K562 (cell line): ENCODE results near the gene SPIN1. TPM values are rescaled to one million over a fixed set of nuclear protein-coding genes. Genes with fewer than 3 reads are reported as not detected.

Experiments used
- ATAC-seq: fragments of 200-7000 bp; cut with Tn5 transposase; 3 replicates; pipeline ENCODE4 v1.9.1; 2020; ENCODE audit warnings: moderate library complexity
- BruUV-seq: library from RNA; stranded (reverse); fragments of 400-500 nt; replicated peaks from 2 replicates; lab custom pipeline; 2021; lab: Mats Ljungman, UMichigan
- CTCF ChIA-PET: fragments of 300-600 bp; formaldehyde crosslinking; extraction: SDS; loops from one replicate; lab custom pipeline; 2021; ENCODE audit warnings: low intra/inter-chr PET ratio; lab: Yijun Ruan, JAX
- POLR2A ChIA-PET: fragments of 300-600, 350-650 bp; sonication (Branson Sonifier 250); formaldehyde crosslinking; extraction: SDS; loops from one replicate; lab custom pipeline; 2021; ENCODE audit warnings: antibody characterized with exemption, inconsistent platforms; lab: Yijun Ruan, JAX
- DNase-seq, 4 experiments: peaks; one replicate each; pipeline versions ENCODE4 v3.0.0 to v3.0.0-alpha.2; 2011 to 2018; ENCODE audit warnings: low spot score in 3 of 4, mixed read lengths in 3 of 4; ENCODE audit errors: extremely low read depth in 1 of 4
- FAIRE-seq: peaks from 2 replicates; lab custom pipeline; 2011; peaks lifted over from hg19 to GRCh38; lab: Jason Lieb, UNC
- H2AFZ ChIP-seq: 2 replicates; pipeline ENCODE4 v1.6.0; 2011; ENCODE audit warnings: low read depth, low read length, control low read depth, inconsistent platforms
- H3K27ac ChIP-seq: fragments of 200-600 bp; 3 replicates; pipeline ENCODE4 v1.8.0; 2011; ENCODE audit warnings: low read depth, mild to moderate bottlenecking, control low read depth, inconsistent platforms, low read length, moderate library complexity, mixed read lengths; ENCODE audit errors: extremely low read depth
- H3K27me3 ChIP-seq, 2 experiments: fragments of 300-600 bp in 1 of 2; 2 replicates in 1 of 2; 3 replicates in 1 of 2; pipeline versions ENCODE4 v1.6.0 to v1.8.0; 2011; ENCODE audit warnings: inconsistent platforms in 2 of 2, low read length in 2 of 2, mild to moderate bottlenecking in 1 of 2, mixed read lengths in 1 of 2, moderate library complexity in 1 of 2; ENCODE audit not compliant: control insufficient read depth in 2 of 2, insufficient read depth in 2 of 2
- H3K36me3 ChIP-seq: fragments of 300-600 bp; 3 replicates; pipeline ENCODE4 v1.8.0; 2011; ENCODE audit warnings: mild to moderate bottlenecking, low read length, inconsistent platforms; ENCODE audit not compliant: control insufficient read depth, insufficient read depth
- H3K4me1 ChIP-seq, 2 experiments: fragments of 200-600 bp in 1 of 2; replicated peaks in 1 of 2; 2 replicates in 1 of 2; 3 replicates in 1 of 2; pipeline versions ENCODE4 v1.5.1 to v1.8.0; 2011; ENCODE audit warnings: inconsistent platforms in 2 of 2, low read length in 2 of 2, mild to moderate bottlenecking in 1 of 2, mixed read lengths in 1 of 2, moderate library complexity in 1 of 2; ENCODE audit not compliant: control insufficient read depth in 2 of 2, insufficient read depth in 2 of 2
- H3K4me2 ChIP-seq: 2 replicates; pipeline ENCODE4 v1.6.1; 2011; ENCODE audit warnings: low read length, control low read depth, inconsistent platforms, mixed read lengths; ENCODE audit not compliant: insufficient read depth
- H3K4me3 ChIP-seq: fragments of 200-600 bp; sonication (generic), shearing (Covaris generic); 2 replicates; pipeline ENCODE4 v1.5.1; 2016; ENCODE audit warnings: control low read depth, inconsistent platforms
- H3K79me2 ChIP-seq: fragments of 200-600 bp; 3 replicates; pipeline ENCODE4 v1.8.0; 2011; ENCODE audit warnings: low read length, inconsistent platforms; ENCODE audit not compliant: control insufficient read depth, insufficient read depth
- H3K9ac ChIP-seq, 2 experiments: 2 replicates each; pipeline versions ENCODE4 v1.6.0 to v1.6.1; 2011; ENCODE audit warnings: low read depth in 2 of 2, low read length in 2 of 2, control low read depth in 1 of 2, inconsistent platforms in 1 of 2, mild to moderate bottlenecking in 1 of 2, mixed read lengths in 1 of 2; ENCODE audit not compliant: insufficient read depth in 1 of 2
- H3K9me1 ChIP-seq: one replicate; pipeline ENCODE4 v1.6.0; 2011; ENCODE audit warnings: inconsistent platforms, mild to moderate bottlenecking, low read length, moderate library complexity; ENCODE audit not compliant: control insufficient read depth, insufficient read depth
- H3K9me3 ChIP-seq: replicated peaks from 2 replicates; pipeline ENCODE4 v1.5.1; 2011; ENCODE audit warnings: low read depth, low read length, inconsistent platforms; ENCODE audit not compliant: control insufficient read depth, insufficient read depth
- H4K20me1 ChIP-seq: replicated peaks from 2 replicates; pipeline ENCODE4 v1.6.1; 2011; ENCODE audit warnings: low read length, inconsistent platforms, mixed read lengths; ENCODE audit not compliant: control insufficient read depth, insufficient read depth
- CEBPG ChIP-seq, 3 experiments: fragments of 200-800 bp in 1 of 3; sonication (Bioruptor generic) in 1 of 3; sonication (generic) in 1 of 3; formaldehyde crosslinking in 1 of 3; IDR thresholded peaks in 2 of 3; conservative IDR thresholded peaks in 1 of 3; 2 replicates each; pipeline versions ENCODE4 v1.6.1 to v1.8.0; 2016 to 2022; ENCODE audit warnings: missing compliant biosample characterization in 2 of 3, missing genetic modification characterization in 2 of 3, mild to moderate bottlenecking in 1 of 3, missing genetic modification reagents in 1 of 3
- FOXK2 ChIP-seq, 2 experiments: fragments of 450-650 bp; IDR thresholded peaks in 1 of 2; conservative IDR thresholded peaks in 1 of 2; 2 replicates each; pipeline ENCODE4 v1.6.1; 2016; ENCODE audit warnings: low read depth in 2 of 2, mild to moderate bottlenecking in 1 of 2
- GTF2E2 ChIP-seq: fragments of 200-800 bp; sonication (Bioruptor generic); IDR thresholded peaks from 2 replicates; pipeline ENCODE4 v1.6.1; 2016; ENCODE audit warnings: missing genetic modification characterization, missing compliant biosample characterization
- RBM15 ChIP-seq: fragments of 200-400 bp; formaldehyde crosslinking; IDR thresholded peaks from 2 replicates; pipeline ENCODE4 v1.6.1; 2018; ENCODE audit warnings: mild to moderate bottlenecking, low read length, moderate library complexity; ENCODE audit not compliant: insufficient read depth
- WGBS: fragments of 100-300 bp; shearing (Covaris generic); methylation state at CpG from one replicate; pipeline ENCODE4 v1.1.6; 2016; ENCODE audit warnings: low coverage, mixed read lengths; ENCODE audit not compliant: insufficient coverage; ENCODE audit errors: missing lambda C conversion rate; 5-methylcytosine and 5-hydroxymethylcytosine counted together
- in situ Hi-C: fragments of 300-500 bp; cut with MboI; formaldehyde crosslinking; loops from 4 replicates; pipeline ENCODE4 v1.15.0; 2018; ENCODE audit warnings: inconsistent platforms, mixed read lengths
- intact Hi-C: fragments of 100-400 bp; cut with micrococcal nuclease; formaldehyde crosslinking; loops from 2 replicates; pipeline ENCODE4 v1.14.2; 2022
- polyA plus RNA-seq, 8 experiments: library from polyadenylated mRNA; depleted of rRNA in 4 of 8; stranded (reverse) in 5 of 8; unstranded in 3 of 8; fragments of >200 nt; fragmentation: Nextera tagmentation in 2 of 8; fragmentation: Illumina TruSeq in 1 of 8; extraction: Ambion mirVana in 2 of 8; extraction: Trizol in 1 of 8; gene quantifications; 2 replicates each; pipeline versions ENCODE4 v1.2.1 to v1.2.3, GENCODE V29; 2011 to 2014; ENCODE audit warnings: inconsistent platforms in 1 of 8, missing spikeins in 1 of 8
- total RNA-seq, 7 experiments: library from RNA; depleted of rRNA in 6 of 7; stranded (reverse); fragments of >200 nt in 6 of 7; fragmentation: Illumina TruSeq in 2 of 7; extraction: Trizol in 2 of 7; gene quantifications; 2 replicates each; pipeline versions ENCODE4 v1.2.1 to v1.2.3, GENCODE V29; 2011 to 2021; ENCODE audit warnings: low replicate concordance in 1 of 7
- TF ChIP-seq, protein P1 (sequence below): fragments of 450-650 bp; formaldehyde crosslinking; IDR thresholded peaks from 2 replicates; pipeline ENCODE4 v1.4.0; 2020; ENCODE audit warnings: mild to moderate bottlenecking
- TF ChIP-seq, protein P2 (sequence below): sonication (generic); formaldehyde crosslinking; IDR thresholded peaks from 2 replicates; pipeline ENCODE4 v1.8.1; 2022; ENCODE audit warnings: missing genetic modification reagents
- TF ChIP-seq, protein P3 (sequence below): sonication (generic); formaldehyde crosslinking; IDR thresholded peaks from 2 replicates; pipeline ENCODE4 v1.8.0; 2022; ENCODE audit warnings: mild to moderate bottlenecking, missing genetic modification reagents

SPIN1 gene
- total and polyA plus RNA-seq, 9 of the 15 experiments (the other 6 are each of a cell fraction or from before 2014, with no cell fraction given): 7.4 to 25.7 (median 15.6) TPM

DNA sequence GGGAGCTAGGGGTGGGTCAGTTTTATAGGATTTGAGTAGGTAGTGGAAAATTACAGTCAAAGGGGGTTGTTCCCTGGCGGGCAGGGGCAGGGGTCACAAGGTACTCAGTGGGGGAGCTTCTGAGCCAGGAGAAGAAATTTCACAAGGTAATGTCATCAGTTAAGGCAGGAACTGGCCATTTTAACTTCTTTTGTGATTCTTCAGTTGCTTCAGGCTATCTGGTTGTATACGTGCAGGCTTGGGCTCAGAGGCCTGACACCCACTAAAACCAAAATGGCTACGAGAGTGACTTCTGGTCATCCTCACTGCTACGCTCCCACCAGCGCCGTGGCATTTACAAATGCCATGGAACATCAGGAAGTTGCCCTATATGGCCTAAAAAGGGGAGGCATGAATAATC lies 126.0 kb downstream of the SPIN1 start:
- no peaks in the 10 kb centered on the region for H3K4me1 ChIP-seq
- no peak overlapping the region for H3K4me3 ChIP-seq
- H3K27ac ChIP-seq: no peak overlapping the region
- DNase-seq (no peak), ATAC-seq (no peak), FAIRE-seq (no peak)
- intact Hi-C loops (no loop called here), in situ Hi-C loops (no loop called here)
- ChIA-PET CTCF (no interaction called here), POLR2A (no interaction called here)
- TF ChIP-seq, protein P1, sequence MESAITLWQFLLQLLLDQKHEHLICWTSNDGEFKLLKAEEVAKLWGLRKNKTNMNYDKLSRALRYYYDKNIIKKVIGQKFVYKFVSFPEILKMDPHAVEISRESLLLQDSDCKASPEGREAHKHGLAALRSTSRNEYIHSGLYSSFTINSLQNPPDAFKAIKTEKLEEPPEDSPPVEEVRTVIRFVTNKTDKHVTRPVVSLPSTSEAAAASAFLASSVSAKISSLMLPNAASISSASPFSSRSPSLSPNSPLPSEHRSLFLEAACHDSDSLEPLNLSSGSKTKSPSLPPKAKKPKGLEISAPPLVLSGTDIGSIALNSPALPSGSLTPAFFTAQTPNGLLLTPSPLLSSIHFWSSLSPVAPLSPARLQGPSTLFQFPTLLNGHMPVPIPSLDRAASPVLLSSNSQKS (CRISPR knock-in tag): no peak
- TF ChIP-seq CEBPG (CRISPR knock-in tag; IDR thresholded peaks at IDR 0.05) (peak; percentile 11; the same call in 1 of the 2 replicates), CEBPG (tag; conservative IDR thresholded peaks at IDR 0.05 in 1 of 2, IDR thresholded peaks at IDR 0.05 in 1 of 2) (no peak)
- H3K79me2 ChIP-seq: no peaks in the 10 kb centered on the region
- BruUV-seq: no TSS peak
- 10% methylated on average over 6 of the region's 6 CpGs for WGBS
- no peak overlapping the region for H3K9ac ChIP-seq
- no peaks in the 10 kb centered on the region for H3K9me3 ChIP-seq
- H3K4me2 ChIP-seq: no peak overlapping the region
- H3K36me3 ChIP-seq: no peaks in the 10 kb centered on the region
- no peaks in the 10 kb centered on the region for H3K9me1 ChIP-seq
- H4K20me1 ChIP-seq: no peaks in the 10 kb centered on the region
- H2AFZ ChIP-seq: no peak overlapping the region
- no peaks in the 10 kb centered on the region for H3K27me3 ChIP-seq

DNA sequence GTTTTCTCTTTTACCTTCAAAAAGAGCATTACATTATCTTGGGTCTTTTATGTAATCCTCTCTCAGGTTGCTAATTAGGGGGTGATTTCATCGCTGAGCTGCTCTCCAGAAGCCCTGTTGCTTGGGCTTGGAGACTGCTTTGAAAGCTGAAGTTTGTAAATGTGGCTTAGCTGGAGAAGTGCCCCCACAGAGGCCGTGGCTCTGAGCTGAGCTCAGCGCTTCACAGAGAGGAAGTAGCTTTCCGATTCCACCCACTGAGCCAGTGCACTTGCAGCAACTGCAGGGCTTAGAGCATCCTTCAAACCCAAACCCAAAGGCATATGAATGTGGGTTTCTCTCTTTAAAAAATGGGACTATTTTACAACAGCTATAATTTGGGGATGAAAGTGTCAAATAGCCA lies 133.1 kb downstream of the SPIN1 start:
- BruUV-seq: no TSS peak
- ATAC-seq (no peak), FAIRE-seq (no peak), DNase-seq (no peak)
- H3K27ac ChIP-seq: no peak overlapping the region
- H3K79me2 ChIP-seq: no peaks in the 10 kb centered on the region
- no peak overlapping the region for H3K9ac ChIP-seq
- intact Hi-C loops (no loop called here), in situ Hi-C loops (no loop called here)
- H2AFZ ChIP-seq: no peak overlapping the region
- H4K20me1 ChIP-seq: no peaks in the 10 kb centered on the region
- H3K36me3 ChIP-seq: no peaks in the 10 kb centered on the region
- ChIA-PET POLR2A (no interaction called here), CTCF (no interaction called here)
- H3K4me3 ChIP-seq: no peak overlapping the region
- no peaks in the 10 kb centered on the region for H3K9me1 ChIP-seq
- H3K4me1 ChIP-seq: no peaks in the 10 kb centered on the region
- WGBS: 4% methylated on average over 4 of the region's 4 CpGs
- no peak overlapping the region for H3K4me2 ChIP-seq
- H3K9me3 ChIP-seq: no peaks in the 10 kb centered on the region
- peaks cover 0 to 10% of the 10 kb centered on the region in 2 experiments; a peak in 2 of 5 replicates for H3K27me3 ChIP-seq
- TF ChIP-seq GTF2E2 (tag) (no peak), RBM15 (no peak), FOXK2 (conservative IDR thresholded peaks at IDR 0.05 in 1 of 2, IDR thresholded peaks at IDR 0.05 in 1 of 2; ENCODE audit: low read depth in 2 of 2) (no peak)
- TF ChIP-seq, protein P2, sequence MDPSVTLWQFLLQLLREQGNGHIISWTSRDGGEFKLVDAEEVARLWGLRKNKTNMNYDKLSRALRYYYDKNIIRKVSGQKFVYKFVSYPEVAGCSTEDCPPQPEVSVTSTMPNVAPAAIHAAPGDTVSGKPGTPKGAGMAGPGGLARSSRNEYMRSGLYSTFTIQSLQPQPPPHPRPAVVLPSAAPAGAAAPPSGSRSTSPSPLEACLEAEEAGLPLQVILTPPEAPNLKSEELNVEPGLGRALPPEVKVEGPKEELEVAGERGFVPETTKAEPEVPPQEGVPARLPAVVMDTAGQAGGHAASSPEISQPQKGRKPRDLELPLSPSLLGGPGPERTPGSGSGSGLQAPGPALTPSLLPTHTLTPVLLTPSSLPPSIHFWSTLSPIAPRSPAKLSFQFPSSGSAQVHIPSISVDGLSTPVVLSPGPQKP (CRISPR knock-in tag): no peak
- TF ChIP-seq, protein P3, sequence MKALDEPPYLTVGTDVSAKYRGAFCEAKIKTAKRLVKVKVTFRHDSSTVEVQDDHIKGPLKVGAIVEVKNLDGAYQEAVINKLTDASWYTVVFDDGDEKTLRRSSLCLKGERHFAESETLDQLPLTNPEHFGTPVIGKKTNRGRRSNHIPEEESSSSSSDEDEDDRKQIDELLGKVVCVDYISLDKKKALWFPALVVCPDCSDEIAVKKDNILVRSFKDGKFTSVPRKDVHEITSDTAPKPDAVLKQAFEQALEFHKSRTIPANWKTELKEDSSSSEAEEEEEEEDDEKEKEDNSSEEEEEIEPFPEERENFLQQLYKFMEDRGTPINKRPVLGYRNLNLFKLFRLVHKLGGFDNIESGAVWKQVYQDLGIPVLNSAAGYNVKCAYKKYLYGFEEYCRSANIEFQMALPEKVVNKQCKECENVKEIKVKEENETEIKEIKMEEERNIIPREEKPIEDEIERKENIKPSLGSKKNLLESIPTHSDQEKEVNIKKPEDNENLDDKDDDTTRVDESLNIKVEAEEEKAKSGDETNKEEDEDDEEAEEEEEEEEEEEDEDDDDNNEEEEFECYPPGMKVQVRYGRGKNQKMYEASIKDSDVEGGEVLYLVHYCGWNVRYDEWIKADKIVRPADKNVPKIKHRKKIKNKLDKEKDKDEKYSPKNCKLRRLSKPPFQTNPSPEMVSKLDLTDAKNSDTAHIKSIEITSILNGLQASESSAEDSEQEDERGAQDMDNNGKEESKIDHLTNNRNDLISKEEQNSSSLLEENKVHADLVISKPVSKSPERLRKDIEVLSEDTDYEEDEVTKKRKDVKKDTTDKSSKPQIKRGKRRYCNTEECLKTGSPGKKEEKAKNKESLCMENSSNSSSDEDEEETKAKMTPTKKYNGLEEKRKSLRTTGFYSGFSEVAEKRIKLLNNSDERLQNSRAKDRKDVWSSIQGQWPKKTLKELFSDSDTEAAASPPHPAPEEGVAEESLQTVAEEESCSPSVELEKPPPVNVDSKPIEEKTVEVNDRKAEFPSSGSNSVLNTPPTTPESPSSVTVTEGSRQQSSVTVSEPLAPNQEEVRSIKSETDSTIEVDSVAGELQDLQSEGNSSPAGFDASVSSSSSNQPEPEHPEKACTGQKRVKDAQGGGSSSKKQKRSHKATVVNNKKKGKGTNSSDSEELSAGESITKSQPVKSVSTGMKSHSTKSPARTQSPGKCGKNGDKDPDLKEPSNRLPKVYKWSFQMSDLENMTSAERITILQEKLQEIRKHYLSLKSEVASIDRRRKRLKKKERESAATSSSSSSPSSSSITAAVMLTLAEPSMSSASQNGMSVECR (CRISPR knock-in tag): no peak
